Activated T-cell treated with anti-CD3 and anti-CD28 coated beads, Interleukin-2, amount 50 U/mL, for 4 hours (primary cell): ENCODE data around the gene SLAMF8. TPM values are rescaled to one million over a fixed set of nuclear protein-coding genes. Genes with fewer than 3 reads are reported as not detected.

ENCODE experiments used
- ATAC-seq, 2 donors: fragments of 200-7000 bp; cut with Tn5 transposase; one replicate each; pipeline ENCODE4 v1.10.0; 2021
- DNase-seq: peaks from one replicate; pipeline ENCODE4 v3.0.0-alpha.2; 2020
- H3K27me3 Mint-ChIP-seq: one replicate; pipeline ENCODE4 v1.8.0; 2021; ENCODE audit warnings: low read depth, mixed read lengths
- H3K36me3 Mint-ChIP-seq: one replicate; pipeline ENCODE4 v1.8.0; 2022; ENCODE audit warnings: mixed read lengths; ENCODE audit not compliant: insufficient read depth
- H3K4me1 Mint-ChIP-seq: one replicate; pipeline ENCODE4 v1.8.0; 2021; ENCODE audit warnings: low read depth, mixed read lengths
- H3K4me3 Mint-ChIP-seq: one replicate; pipeline ENCODE4 v1.8.0; 2021; ENCODE audit warnings: mild to moderate bottlenecking, moderate library complexity, mixed read lengths
- H3K9me3 Mint-ChIP-seq: one replicate; pipeline ENCODE4 v1.8.0; 2021; ENCODE audit warnings: mixed read lengths
- total RNA-seq, 3 donors: library from RNA; stranded (reverse); gene quantifications; one replicate each; pipeline ENCODE4 v1.2.1, GENCODE V29; 2021

Gene SLAMF8
- total RNA-seq, 3 donors from 2014 or later = 0.98 to 1.3 (median 1.2) TPM

DNA sequence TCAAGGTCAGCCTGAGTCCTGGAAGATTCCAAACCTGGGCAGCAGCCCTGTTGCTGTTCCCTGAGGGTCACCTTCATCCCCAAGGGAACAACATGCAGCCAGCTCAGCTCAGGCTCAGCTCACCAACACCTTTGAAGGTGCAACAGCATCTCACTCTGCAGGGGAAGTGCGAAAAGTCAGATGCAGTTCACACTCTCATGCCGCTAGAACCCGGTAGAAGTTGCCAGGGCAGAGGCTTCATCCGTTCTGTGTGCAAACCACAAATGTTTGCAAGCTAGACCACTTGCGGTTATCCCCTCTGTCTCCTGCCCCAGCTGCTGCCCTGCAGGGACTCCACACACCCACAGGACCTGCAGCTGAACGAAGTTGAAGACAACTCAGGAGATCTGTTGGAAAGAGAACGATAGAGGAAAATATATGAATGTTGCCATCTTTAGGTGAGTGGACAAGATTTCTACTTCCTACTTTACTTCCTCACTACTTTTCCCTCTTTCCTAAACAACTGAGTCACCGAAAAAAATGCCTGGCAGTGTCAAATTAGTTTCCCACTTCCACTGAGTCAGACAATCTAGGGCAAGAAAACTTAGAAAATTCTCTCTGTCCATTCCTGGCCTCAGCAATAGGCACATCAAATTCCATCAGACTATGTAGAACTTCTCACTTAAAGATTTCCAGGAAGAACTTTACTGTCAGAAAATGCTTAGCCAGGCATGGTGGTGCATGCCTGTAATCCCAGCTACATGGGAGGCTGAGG is 26.3 kb upstream of the SLAMF8 start:
- peaks cover 30% of the 10 kb centered on the region for H3K4me1 Mint-ChIP-seq
- H3K9me3 Mint-ChIP-seq = no peaks in the 10 kb centered on the region
- no peaks in the 10 kb centered on the region for H3K36me3 Mint-ChIP-seq
- no peak for DNase-seq
- peak; percentile 43 to 68 for ATAC-seq
- peak overlapping the region; percentile 48 for H3K4me3 Mint-ChIP-seq
- peaks cover 6% of the 10 kb centered on the region for H3K27me3 Mint-ChIP-seq

DNA sequence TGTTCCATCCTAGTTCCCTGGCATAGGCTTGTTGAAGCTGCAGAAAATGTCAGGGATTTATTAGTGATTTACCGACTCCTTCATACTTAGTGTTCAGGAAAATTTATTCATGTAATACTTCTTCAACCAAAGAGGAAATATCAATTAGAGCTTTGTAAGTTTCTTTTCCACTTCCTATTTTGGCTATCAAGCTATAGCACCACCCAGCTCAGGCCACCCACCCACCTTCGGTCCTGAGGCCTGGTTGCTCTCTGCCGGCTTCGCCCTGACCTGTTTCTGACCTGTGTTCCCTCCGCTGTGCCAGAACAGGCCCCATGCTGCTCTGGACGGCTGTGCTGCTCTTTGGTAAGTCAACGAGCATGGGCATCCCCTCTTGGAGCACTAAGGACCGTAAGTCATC is 24.6 kb upstream of the SLAMF8 start, which contains the start of gene FCRL6:
Gene FCRL6, plus strand, starts transcription at position 250 of the 400 bp plus-strand sequence. Its CDS starts 65 bp downstream, at position 315.
- Mint-ChIP-seq H3K4me1 (peaks cover 31% of the 10 kb centered on the region), H3K36me3 (peaks cover 2% of the 10 kb centered on the region), H3K9me3 (no peaks in the 10 kb centered on the region), H3K27me3 (peaks cover 4% of the 10 kb centered on the region), H3K4me3 (peak within 1 kb of the TSS; percentile 48)
- DNase-seq = no peak
- ATAC-seq = no peak

GRCh38 chr1:159803956-159804689 is 22.6 kb upstream of the SLAMF8 start:
- Mint-ChIP-seq H3K27me3 (no peaks in the 10 kb centered on the region), H3K9me3 (no peaks in the 10 kb centered on the region), H3K36me3 (peaks cover 3% of the 10 kb centered on the region), H3K4me1 (peaks cover 31% of the 10 kb centered on the region), H3K4me3 (peak overlapping the region; percentile 33)
- no peak for DNase-seq
- no peak for ATAC-seq

DNA sequence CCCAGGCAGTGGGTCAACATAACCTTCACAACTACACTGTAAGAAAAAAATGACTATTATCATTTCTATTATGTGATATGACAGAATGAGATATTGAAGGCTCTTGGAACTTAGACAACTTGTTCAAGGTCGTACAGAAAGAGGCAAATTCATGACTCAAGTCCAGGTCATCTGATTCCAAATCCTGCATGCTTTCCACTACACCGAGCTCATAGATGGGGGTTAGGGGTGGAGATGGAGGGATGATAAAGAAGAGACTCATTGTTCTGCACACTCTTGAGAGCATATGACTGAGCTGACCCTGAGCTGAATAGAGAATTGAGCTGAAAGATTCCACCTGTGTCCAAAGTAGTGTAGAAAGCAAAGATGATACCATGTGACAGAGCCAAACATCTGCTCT is 21.7 kb upstream of the SLAMF8 start:
- ATAC-seq (no peak), DNase-seq (no peak)
- Mint-ChIP-seq H3K4me1 (peaks cover 24% of the 10 kb centered on the region), H3K9me3 (no peaks in the 10 kb centered on the region), H3K4me3 (no peak overlapping the region), H3K27me3 (no peaks in the 10 kb centered on the region), H3K36me3 (peaks cover 3% of the 10 kb centered on the region)

DNA sequence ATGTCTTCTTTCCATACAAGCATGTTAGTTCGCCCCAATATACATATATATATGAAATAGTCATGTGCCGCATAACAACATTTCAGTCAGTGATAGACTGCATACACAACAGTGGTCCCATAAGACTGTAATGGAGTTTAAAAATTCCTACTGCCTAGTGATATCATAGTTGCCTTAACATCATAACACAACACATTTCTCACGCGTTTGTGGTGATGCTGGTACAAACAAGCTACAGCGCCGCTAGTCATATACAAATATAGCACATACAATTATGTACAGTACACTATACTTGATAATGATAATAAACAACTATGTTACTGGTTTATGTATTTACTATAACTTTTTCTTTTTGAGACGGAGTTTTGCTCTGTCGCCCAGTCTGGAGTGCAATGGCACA is 10.7 kb upstream of the SLAMF8 start:
- ATAC-seq (no peak), DNase-seq (no peak)
- H3K27me3 Mint-ChIP-seq = no peaks in the 10 kb centered on the region
- no peaks in the 10 kb centered on the region for H3K4me1 Mint-ChIP-seq
- H3K4me3 Mint-ChIP-seq = no peak overlapping the region
- no peaks in the 10 kb centered on the region for H3K36me3 Mint-ChIP-seq
- H3K9me3 Mint-ChIP-seq = no peaks in the 10 kb centered on the region

- Mint-ChIP-seq H3K27me3 (no peaks in the 10 kb centered on the region), H3K36me3 (no peaks in the 10 kb centered on the region), H3K4me3 (no peak overlapping the region), H3K4me1 (no peaks in the 10 kb centered on the region), H3K9me3 (no peaks in the 10 kb centered on the region)
- no peak for ATAC-seq
- no peak for DNase-seq
Observed at GRCh38 chr1:159817276-159818041, 9.2 kb upstream of the SLAMF8 start.

GRCh38 chr1:159821171-159821867 is 5.4 kb upstream of the SLAMF8 start:
- Mint-ChIP-seq H3K36me3 (no peaks in the 10 kb centered on the region), H3K4me3 (no peak overlapping the region), H3K9me3 (no peaks in the 10 kb centered on the region), H3K27me3 (no peaks in the 10 kb centered on the region), H3K4me1 (peaks cover 17% of the 10 kb centered on the region)
- DNase-seq = no peak
- ATAC-seq = no peak

GRCh38 chr1:159823406-159823805 is 3.3 kb upstream of the SLAMF8 start:
- peaks cover 38% of the 10 kb centered on the region for H3K4me1 Mint-ChIP-seq

DNA sequence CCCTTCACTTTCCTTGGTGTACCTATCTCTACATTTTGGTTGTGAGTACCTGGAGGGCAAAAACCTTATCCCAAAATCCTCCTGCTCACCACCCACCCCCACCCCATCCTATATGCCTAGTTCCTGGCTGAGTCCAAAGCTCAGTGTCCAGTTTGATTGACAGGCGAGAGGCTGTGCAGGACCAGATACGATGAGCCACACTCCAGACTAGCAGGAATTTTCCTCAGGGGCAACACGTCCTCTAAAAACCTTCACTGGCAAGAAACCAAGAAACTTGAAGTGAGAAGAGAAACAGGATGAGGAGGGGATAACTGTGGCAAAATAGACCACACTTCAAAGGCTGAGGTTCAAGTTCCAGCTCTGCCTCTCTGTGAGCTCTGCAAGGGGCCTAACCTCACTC is 1.1 kb upstream of the SLAMF8 start:
- H3K4me1 Mint-ChIP-seq = peaks cover 48% of the 10 kb centered on the region
- H3K4me3 Mint-ChIP-seq = no peak overlapping the region
- H3K27me3 Mint-ChIP-seq = no peaks in the 10 kb centered on the region
- ATAC-seq (no peak), DNase-seq (no peak)
- H3K36me3 Mint-ChIP-seq = no peaks in the 10 kb centered on the region
- peaks cover 6% of the 10 kb centered on the region for H3K9me3 Mint-ChIP-seq

More at GRCh38 chr1:159823406-159823805, 3.3 kb upstream of the SLAMF8 start:
- ATAC-seq (no peak), DNase-seq (no peak)
- Mint-ChIP-seq H3K9me3 (no peaks in the 10 kb centered on the region), H3K27me3 (no peaks in the 10 kb centered on the region), H3K36me3 (no peaks in the 10 kb centered on the region), H3K4me3 (no peak overlapping the region)

GRCh38 chr1:159827102-159827490 is 423 bp downstream of the SLAMF8 start:
- peaks cover 6% of the 10 kb centered on the region for H3K9me3 Mint-ChIP-seq
- H3K27me3 Mint-ChIP-seq = no peaks in the 10 kb centered on the region
- ATAC-seq (peak; percentile 8 to 19), DNase-seq (no peak)
- no peaks in the 10 kb centered on the region for H3K36me3 Mint-ChIP-seq
- H3K4me3 Mint-ChIP-seq = peak overlapping the region; percentile 58
- peaks cover 48% of the 10 kb centered on the region for H3K4me1 Mint-ChIP-seq

DNA sequence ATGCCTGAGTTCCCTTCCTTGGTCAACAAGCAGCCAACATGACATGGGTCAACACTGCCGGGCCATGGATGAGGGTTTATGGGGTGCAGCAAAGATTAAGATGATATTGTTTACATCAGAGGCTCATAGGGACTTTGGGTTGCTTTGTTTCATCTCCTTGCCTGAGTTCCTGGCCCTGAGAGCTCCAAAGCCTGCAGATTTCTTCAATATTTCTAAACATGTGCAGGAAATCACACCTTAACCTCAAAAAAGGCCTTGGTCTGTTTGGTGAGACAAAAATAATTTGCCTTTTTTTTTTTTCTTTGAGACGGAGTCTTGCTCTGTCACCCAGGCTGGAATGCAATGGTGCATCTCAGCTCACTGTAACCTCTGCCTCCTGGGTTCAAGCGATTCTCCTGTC is 876 bp downstream of the SLAMF8 start:
- H3K36me3 Mint-ChIP-seq = no peaks in the 10 kb centered on the region
- peaks cover 48% of the 10 kb centered on the region for H3K4me1 Mint-ChIP-seq
- ATAC-seq (no peak), DNase-seq (no peak)
- peaks cover 6% of the 10 kb centered on the region for H3K9me3 Mint-ChIP-seq
- H3K4me3 Mint-ChIP-seq = peak overlapping the region; percentile 58
- no peaks in the 10 kb centered on the region for H3K27me3 Mint-ChIP-seq

DNA sequence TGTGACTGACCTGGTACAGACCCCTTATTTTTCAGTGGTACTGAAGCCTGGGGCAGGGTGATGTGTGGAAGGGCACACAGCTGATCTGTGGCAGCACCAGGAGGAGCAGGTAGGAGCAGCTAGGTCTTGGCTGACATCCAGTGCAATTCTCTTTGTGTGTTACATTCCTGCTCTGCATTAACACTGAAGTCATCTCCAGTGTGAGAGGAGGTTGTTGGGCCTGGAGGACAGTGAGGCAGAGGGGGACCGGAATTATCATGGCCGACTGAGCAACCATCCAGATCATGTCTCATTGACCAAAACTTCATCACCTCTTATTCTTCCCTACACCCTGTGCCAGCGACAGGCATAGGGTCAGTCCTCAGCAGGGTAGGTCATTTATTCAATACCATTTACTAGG is 1.5 kb downstream of the SLAMF8 start:
- no peak for DNase-seq
- H3K9me3 Mint-ChIP-seq = peaks cover 6% of the 10 kb centered on the region
- no peak for ATAC-seq
- H3K4me3 Mint-ChIP-seq = no peak overlapping the region
- H3K36me3 Mint-ChIP-seq = no peaks in the 10 kb centered on the region
- H3K27me3 Mint-ChIP-seq = no peaks in the 10 kb centered on the region
- peaks cover 48% of the 10 kb centered on the region for H3K4me1 Mint-ChIP-seq

- ATAC-seq (no peak), DNase-seq (no peak)
- H3K36me3 Mint-ChIP-seq = no peaks in the 10 kb centered on the region
- H3K27me3 Mint-ChIP-seq = no peaks in the 10 kb centered on the region
- no peak overlapping the region for H3K4me3 Mint-ChIP-seq
- H3K4me1 Mint-ChIP-seq = peaks cover 48% of the 10 kb centered on the region
- peaks cover 6% of the 10 kb centered on the region for H3K9me3 Mint-ChIP-seq
Observed at GRCh38 chr1:159828581-159829272, 2.1 kb downstream of the SLAMF8 start.
